ENCODE results near the gene CDK5R1.
A peak's percentile ranks its signal among the peaks of the same experiment; 100 is the strongest.
"Not testable (repeated sequence)": the region's sequence is repeated elsewhere in the genome, so short reads cannot be mapped to it uniquely, and the experiment has no call there.

CDK5R1 gene

DNA sequence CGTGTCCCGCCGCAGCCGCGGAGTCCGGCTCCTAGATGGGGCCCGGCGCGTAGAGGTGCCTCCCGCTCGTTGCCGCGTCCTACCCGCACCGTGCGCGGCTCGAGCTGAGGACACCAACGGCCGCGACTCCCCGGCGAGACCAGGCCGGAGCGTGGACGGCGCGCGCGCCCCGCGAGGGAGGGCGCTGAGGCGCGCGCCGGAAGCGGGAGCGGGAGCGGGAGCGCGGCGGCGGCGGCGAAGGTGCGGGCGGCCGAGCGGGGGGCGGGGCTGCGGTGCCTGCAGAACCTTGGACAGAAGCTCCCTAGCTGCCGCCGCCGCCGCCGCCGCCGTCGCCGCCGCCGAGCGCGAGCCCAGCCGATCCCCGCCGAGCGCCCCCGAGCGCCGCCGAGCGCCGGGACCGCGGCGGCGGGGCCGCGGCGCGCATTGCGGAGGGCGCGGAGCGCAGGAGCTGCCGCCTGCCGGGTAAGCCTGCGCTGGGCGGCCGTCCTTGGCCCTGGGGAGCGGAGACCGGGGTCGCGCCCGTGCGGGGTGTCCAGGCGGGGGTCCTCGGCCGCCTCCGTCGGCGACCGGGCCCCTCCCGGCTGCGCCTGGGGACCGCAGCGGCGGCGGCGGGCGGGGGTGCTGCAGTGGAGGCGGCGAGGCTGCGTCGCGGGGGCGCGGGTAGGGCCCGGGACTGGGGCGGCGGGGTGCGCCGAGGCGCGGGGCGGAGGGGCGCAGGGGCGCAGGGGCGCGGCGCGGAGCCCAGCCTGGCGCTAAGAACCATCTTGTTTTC is at the start of gene CDK5R1:
CDK5R1 (plus strand) TSS at position 293 of the 772 bp plus-strand sequence. CDS start 628 bp downstream, outside the sequence.
- peak; percentile 68 for DNase-seq

- no peak for DNase-seq
Measured at GRCh38 chr17:32440722-32441121, 46.1 kb upstream of the CDK5R1 start.

DNA sequence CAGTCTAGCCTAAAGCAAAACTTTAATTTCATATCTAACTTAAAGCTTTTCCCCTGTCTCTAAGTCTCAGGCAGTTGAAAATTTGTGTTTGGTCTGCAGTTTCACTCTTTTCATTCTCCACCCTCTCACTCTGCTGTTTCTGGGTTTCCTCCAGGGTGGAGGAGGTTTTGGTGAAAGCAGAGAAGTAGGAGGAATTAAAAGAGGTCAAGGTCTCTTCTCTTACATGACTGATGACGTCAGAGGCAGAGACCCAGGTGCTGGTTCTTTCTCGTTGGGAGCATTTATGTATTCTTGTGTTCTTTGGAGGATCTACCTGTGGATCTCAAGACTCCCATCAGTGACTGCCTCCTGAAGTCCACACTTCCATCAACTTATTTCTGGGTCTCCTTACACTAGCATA is 44.9 kb upstream of the CDK5R1 start:
- DNase-seq: no peak

GRCh38 chr17:32443827-32444300 is 42.9 kb upstream of the CDK5R1 start:
- DNase-seq: no peak

DNA sequence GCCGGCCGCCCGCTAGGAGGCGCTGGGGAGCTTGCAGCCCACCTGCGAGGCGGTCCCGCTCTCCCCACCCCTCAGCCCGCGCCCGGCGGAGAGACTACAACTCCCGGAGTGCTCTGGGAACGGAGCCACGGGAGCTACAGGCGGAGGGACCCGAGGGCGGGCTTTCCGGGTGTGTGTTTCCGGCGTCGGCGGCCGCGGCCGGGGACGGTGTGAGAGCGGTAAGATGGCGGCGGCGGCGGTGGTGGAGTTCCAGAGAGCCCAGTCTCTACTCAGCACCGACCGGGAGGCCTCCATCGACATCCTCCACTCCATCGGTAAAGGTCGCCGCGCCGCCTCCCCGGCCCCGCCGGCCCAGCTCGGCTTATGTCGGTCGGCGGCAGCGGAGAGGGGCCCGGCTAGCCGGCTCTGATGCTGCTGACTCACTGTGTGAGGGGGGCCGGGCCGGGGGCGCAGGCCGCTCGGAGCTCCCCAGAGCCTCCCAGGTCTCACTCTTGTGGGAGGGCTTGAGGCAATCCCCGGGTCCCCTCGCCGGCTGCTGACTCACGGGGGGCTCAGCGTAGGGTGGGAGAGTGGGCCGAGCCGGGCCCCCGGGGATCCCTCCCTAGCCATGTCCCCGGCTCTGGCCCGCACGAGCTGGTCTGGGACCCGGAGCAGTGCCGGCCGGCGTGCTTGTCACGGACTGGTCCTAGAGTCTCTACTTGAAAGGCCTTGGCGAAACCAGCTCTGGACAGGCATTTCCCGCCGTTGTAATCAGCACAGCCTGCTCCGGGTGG is 42.3 kb upstream of the CDK5R1 start, which contains the start of gene PSMD11:
PSMD11 (plus strand) TSS at position 210 of the 773 bp plus-strand sequence; CDS start at position 224, 14 bp downstream.
- peak; percentile 92 for DNase-seq

DNA sequence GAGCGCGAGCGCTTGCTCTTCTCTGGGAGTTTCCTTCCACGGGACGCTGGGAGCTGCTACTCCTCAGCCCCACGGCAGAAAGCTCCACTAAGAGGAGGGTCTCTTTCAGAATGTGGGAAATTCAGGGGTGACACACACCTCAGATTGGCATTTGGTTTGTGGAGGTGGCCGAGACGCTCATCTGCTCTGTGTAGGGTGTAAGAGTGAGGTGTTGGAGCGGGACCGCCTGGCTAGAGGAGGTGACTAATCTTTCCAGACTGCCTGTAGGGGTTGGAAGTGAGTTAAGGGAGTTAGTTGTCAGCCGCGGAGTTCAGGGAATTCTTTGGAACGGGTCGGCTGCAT is 41.7 kb upstream of the CDK5R1 start:
- no peak for DNase-seq

- DNase-seq: no peak
Measured at GRCh38 chr17:32445497-32445896, 41.3 kb upstream of the CDK5R1 start.

- DNase-seq: no peak
Measured at GRCh38 chr17:32445971-32446370, 40.8 kb upstream of the CDK5R1 start.

GRCh38 chr17:32446949-32447348 is 39.8 kb upstream of the CDK5R1 start:
- no peak for DNase-seq

DNA sequence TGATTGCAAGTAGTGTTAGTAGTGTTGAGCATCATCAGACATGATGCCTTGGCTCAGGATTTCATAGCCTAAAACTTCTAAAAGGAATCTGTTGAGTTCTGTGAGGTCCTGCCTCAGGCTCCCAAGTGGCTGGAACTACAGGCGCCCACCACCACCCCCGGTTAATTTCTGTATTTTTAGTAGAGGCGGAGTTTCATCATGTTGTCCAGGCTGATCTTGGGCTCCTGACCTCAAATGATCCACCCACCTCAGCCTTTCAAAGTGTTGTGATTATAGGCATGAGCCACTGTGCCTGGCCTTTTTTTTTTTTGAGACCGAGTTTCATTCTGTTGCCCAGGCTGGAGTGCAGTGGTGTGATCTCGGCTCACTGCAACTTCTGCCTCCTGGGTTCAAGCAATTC is 36.8 kb upstream of the CDK5R1 start:
- DNase-seq: no peak

DNA sequence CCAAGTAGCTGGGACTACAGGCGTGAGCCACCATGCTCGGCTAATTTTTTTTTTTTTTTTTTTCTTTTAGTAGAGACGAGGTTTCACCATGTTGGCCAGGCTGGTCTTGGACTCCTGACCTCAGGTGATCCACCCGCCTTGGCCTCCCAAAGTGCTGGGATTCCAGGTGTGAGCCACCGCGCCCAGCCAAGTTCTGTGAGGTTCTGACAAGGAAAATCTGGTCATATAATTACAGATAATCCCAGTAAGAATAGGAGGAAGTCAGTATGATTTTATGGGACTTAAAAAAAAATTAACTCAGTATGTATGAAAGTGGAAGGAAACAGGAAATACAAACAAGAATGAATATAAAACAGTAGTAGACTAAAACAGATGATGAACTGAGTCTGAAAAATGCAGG is 36.4 kb upstream of the CDK5R1 start:
- not testable (repeated sequence) for DNase-seq

GRCh38 chr17:32451879-32452278 is 34.9 kb upstream of the CDK5R1 start:
- DNase-seq: no peak

GRCh38 chr17:32452281-32452680 is 34.5 kb upstream of the CDK5R1 start:
- DNase-seq: no peak

GRCh38 chr17:32453370-32453769 is 33.4 kb upstream of the CDK5R1 start:
- no peak for DNase-seq

- no peak for DNase-seq
Measured at GRCh38 chr17:32458371-32458770, 28.4 kb upstream of the CDK5R1 start.

DNA sequence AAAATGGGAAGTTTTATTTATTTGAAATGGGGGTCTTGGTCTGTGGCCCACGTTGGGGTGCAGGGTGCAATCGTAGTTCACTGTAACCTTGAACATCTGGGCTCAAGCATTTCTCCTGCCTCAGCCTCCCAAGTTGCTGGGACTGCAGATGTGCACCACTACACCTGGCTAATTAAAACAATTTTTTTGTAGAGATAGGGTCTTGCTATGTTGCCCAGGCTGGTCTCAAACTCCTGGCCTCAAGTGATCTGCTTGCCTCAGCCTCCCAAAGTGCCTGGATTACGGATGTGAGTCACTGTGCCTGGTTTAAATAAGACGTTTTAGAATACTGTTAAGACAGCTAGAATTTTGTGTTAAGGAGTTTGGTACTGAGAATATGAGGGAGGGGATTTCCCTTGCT is 26.7 kb upstream of the CDK5R1 start:
- no peak for DNase-seq

DNA sequence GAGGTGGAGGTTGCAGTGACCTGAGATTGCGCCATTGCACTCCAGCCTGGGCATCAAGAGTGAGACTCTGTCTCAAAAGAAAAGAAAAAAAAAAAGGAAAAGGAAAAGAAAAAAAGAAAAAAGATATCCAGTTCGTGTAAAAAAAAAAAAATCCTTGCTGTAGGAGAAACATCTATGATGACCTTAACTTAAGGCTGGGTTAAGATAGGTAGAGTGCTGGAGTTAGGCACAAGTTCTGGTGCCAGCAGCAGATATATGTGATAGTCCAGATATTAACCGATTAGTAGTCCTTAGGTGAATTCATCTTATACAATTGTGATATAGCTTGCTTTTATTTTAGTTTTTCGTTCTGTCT is 25.3 kb upstream of the CDK5R1 start:
- no peak for DNase-seq

DNA sequence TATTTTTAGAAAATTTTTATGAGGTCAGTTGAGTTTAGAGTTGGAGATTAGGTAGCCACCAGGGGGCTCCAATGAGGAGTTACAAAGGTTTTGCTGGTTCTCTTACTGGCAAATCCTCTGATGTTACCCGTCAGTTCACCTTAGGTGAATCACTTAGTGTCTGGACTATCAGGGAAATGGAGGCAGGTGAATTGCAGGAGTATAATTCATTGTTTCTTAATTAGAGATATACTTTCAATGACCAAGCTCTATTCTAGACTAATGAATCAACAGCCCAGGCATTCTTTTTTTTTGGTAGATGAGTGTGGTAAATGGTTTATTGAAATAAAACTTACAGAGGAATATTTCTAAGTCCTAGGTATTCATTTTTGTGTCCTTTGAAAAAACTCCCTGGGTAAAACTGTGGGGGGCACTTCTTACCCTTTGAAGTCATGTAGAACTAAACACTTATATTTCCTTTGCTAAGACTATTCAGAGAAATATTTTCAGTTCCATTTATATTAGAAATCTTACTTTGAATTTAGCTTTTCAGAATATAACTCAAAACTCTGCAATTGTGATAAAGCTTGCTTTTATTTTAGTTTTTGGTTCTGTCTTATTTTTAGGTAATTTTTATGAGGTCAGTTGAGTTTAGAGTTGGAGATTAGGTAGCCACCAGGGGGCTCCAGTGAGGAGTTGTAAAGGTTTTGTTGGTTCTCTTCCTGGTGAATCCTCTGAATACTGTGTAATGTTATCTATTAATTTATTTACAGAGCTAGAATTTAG is 24.8 kb upstream of the CDK5R1 start:
- peak; percentile 49 for DNase-seq

GRCh38 chr17:32463304-32463703 is 23.5 kb upstream of the CDK5R1 start:
- no peak for DNase-seq

- no peak for DNase-seq
Measured at GRCh38 chr17:32464374-32464773, 22.4 kb upstream of the CDK5R1 start.

- DNase-seq: no peak
Measured at GRCh38 chr17:32467949-32468348, 18.8 kb upstream of the CDK5R1 start.

- DNase-seq: no peak
Measured at GRCh38 chr17:32470405-32471167, 16.2 kb upstream of the CDK5R1 start.

DNA sequence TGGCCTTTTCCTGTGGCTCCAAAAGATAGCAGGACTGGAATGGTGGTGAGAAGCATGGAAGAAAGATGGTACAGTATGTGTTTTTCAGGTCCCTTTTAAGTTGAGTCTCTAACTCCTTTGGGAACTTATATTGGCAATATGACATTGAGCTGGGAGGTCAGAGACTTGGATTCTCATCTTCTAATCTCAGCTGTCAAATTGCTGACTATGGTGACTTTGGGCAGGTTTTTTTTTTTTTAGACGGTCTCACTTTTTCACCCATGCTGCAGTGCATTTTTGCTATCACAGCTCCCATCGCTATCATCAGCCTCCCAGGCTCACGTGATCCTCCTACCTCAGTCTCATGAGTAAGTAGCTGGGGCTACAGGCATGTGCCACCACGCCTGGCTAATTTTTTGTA is 15.1 kb upstream of the CDK5R1 start:
- DNase-seq: no peak
